ENCODE data around the gene TLK2. TPM values are rescaled to one million over a fixed set of nuclear protein-coding genes. Genes with fewer than 3 reads are reported as not detected.

The TLK2 gene
- total and polyA plus RNA-seq, 8 donors: 6.2 to 19.3 (median 13.3) TPM

- intact Hi-C loops (cut with DNase I): no loop called here
- no peak overlapping the region for H3K4me3 ChIP-seq
- no peaks in the 10 kb centered on the region for H3K4me1 ChIP-seq
- no peaks in the 10 kb centered on the region for H3K9me3 ChIP-seq
- no peak overlapping the region for H3K27ac ChIP-seq
- ATAC-seq: no peak
- FAIRE-seq: no peak
- no peaks in the 10 kb centered on the region for H3K27me3 ChIP-seq
- no peak for TF ChIP-seq CTCF (IDR thresholded peaks at IDR 0.05)
- 56 to 64% methylated on average over 27 of the region's 27 CpGs for WGBS, 2 donors
- no peaks in the 10 kb centered on the region for H3K36me3 ChIP-seq
- no peak for DNase-seq
Measured at GRCh38 chr17:62631936-62632924, 153.6 kb downstream of the TLK2 start.

GRCh38 chr17:62637809-62638208 lies 159.2 kb downstream of the TLK2 start:
- no peaks in the 10 kb centered on the region for H3K36me3 ChIP-seq
- H3K4me1 ChIP-seq: no peaks in the 10 kb centered on the region
- DNase-seq (no peak), FAIRE-seq (no peak), ATAC-seq (no peak)
- H3K4me3 ChIP-seq: no peak overlapping the region
- H3K9me3 ChIP-seq: no peaks in the 10 kb centered on the region
- TF ChIP-seq CTCF (IDR thresholded peaks at IDR 0.05): no peak
- no peak overlapping the region for H3K27ac ChIP-seq
- no peaks in the 10 kb centered on the region for H3K27me3 ChIP-seq
- WGBS, 2 donors: 61 to 69% methylated on average over 9 of the region's 9 CpGs
- intact Hi-C loops (cut with DNase I): no loop called here

- no peaks in the 10 kb centered on the region for H3K9me3 ChIP-seq
- WGBS, 2 donors: 77 to 84% methylated on average over 10 of the region's 10 CpGs
- TF ChIP-seq CTCF (IDR thresholded peaks at IDR 0.05): no peak
- ATAC-seq: no peak
- H3K4me3 ChIP-seq: no peak overlapping the region
- H3K36me3 ChIP-seq: no peaks in the 10 kb centered on the region
- no peak for DNase-seq
- no peaks in the 10 kb centered on the region for H3K4me1 ChIP-seq
- no peak for FAIRE-seq
- intact Hi-C loops (cut with DNase I): no loop called here
- no peak overlapping the region for H3K27ac ChIP-seq
- H3K27me3 ChIP-seq: no peaks in the 10 kb centered on the region
Measured at GRCh38 chr17:62641153-62641552, 162.5 kb downstream of the TLK2 start.

- Histone ChIP-seq H3K4me1 (no peaks in the 10 kb centered on the region), H3K9me3 (no peaks in the 10 kb centered on the region), H3K36me3 (no peaks in the 10 kb centered on the region), H3K4me3 (no peak overlapping the region), H3K27ac (no peak overlapping the region), H3K27me3 (no peaks in the 10 kb centered on the region)
- 57 to 63% methylated on average over 6 of the region's 6 CpGs for WGBS, 2 donors
- TF ChIP-seq CTCF (IDR thresholded peaks at IDR 0.05): no peak
- no peak for DNase-seq
- FAIRE-seq: no peak
- ATAC-seq: no peak
- intact Hi-C loops (cut with DNase I): no loop called here
Measured at GRCh38 chr17:62641951-62642350, 163.3 kb downstream of the TLK2 start.

GRCh38 chr17:62643496-62643895 lies 164.9 kb downstream of the TLK2 start:
- no peaks in the 10 kb centered on the region for H3K36me3 ChIP-seq
- DNase-seq (no peak), ATAC-seq (no peak), FAIRE-seq (no peak)
- no peak overlapping the region for H3K4me3 ChIP-seq
- H3K9me3 ChIP-seq: no peaks in the 10 kb centered on the region
- H3K4me1 ChIP-seq: no peaks in the 10 kb centered on the region
- H3K27me3 ChIP-seq: no peaks in the 10 kb centered on the region
- WGBS, 2 donors: 66 to 73% methylated on average over 6 of the region's 6 CpGs
- no peak for TF ChIP-seq CTCF (IDR thresholded peaks at IDR 0.05)
- intact Hi-C loops (cut with DNase I): no loop called here
- H3K27ac ChIP-seq: no peak overlapping the region
